HPDE6-E6E7 (cell line): ENCODE data around the gene COPS3.

Experiments
- DNase-seq: peaks from one replicate; pipeline ENCODE4 v3.0.0; 2011; ENCODE audit warnings: missing footprints; ENCODE audit errors: extremely low spot score

Gene COPS3

DNA sequence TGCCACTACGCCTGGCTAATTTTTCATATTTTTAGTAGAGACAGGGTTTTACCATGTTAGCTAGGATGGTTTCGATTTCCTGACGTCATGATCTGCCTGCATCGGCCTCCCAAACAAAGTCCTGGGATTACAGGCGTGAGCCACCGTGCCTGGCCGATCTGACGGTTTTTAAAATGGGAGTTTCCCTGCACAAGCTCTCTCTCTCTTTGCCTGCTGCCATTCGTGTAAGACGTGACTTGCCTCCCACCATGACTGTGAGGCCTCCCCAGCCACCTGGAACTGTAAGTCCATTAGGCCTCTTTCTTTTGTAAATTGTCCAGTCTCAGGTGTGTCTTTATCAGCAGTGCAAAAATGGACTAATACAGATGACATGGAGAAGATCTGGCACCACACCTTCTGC, 39.4 kb downstream of the COPS3 start:
- no peak for DNase-seq

GRCh38 chr17:17239832-17240231, 41.2 kb downstream of the COPS3 start:
- no peak for DNase-seq

- peak; percentile 76 for DNase-seq
Measured at GRCh38 chr17:17237026-17237799, 43.8 kb downstream of the COPS3 start, which contains the start of gene FLCN. FLCN (minus strand) TSS chr17:17237168; CDS start chr17:17228137, 9,031 bp downstream.

GRCh38 chr17:17236295-17237025, 44.6 kb downstream of the COPS3 start:
- DNase-seq = peak; percentile 21

DNA sequence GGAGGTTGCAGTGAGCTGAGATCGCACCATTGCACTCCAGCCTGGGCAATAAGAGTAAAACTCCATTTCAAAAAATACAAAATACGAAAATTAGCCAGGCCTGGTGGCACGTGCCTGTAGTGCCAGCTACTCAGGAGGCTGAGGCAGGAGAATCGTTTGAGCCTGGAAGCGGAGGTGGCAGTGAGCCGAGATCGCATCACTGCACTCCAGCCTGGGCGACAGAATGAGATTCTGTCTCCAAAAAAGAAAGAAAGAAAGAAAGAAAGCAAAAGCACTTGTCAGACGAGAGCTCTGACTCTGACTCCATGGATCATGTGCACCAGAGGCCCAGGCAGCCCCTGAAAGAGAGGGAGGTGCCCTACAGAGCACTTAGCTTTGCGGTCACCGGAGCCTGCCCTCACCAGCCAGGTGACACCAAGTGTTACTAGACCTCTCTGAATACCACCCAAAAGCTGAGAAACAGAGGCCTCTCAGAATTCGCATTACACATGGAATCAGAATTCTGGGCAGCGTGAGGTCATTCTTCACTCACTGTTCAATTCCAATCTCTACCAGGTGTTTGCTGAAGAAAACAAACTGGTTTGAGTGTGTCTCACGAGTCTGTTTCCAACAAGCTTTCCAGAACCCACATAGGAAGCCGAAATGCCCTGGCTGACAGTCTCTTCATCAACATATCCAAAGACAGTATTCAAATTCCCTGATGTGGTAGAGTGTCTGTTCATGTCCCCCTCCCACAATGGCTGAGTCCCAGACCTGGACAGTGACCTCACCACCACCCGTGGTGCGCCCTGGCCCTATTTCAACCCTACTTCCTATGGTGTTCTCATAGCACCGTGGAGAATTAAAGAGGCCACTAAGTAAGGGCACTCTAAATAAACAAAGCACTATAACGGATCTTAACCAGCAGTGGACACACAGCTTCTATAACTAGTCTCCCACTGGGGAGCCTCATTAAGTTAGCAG, 45.6 kb downstream of the COPS3 start:
- DNase-seq = no peak

DNA sequence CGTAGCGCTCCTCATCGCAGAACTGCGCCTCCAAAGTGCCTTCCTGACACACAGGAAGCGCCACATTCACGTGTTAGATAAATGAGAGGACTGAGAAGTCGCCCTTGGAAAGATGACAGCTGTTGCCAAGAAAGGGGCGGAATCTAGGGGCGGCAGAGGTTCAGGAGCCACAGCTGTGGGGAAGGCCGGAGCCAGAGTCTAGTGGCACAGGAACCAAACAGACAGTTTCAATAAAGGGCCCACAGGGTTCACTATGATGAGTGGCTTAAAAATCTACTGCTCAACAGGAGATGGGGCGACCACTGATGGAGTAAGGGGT, 48.8 kb downstream of the COPS3 start:
- DNase-seq = no peak

GRCh38 chr17:17231621-17232302, 49.3 kb downstream of the COPS3 start:
- DNase-seq = no peak

- DNase-seq = no peak
Measured at GRCh38 chr17:17229416-17230384, 51.3 kb downstream of the COPS3 start.

DNA sequence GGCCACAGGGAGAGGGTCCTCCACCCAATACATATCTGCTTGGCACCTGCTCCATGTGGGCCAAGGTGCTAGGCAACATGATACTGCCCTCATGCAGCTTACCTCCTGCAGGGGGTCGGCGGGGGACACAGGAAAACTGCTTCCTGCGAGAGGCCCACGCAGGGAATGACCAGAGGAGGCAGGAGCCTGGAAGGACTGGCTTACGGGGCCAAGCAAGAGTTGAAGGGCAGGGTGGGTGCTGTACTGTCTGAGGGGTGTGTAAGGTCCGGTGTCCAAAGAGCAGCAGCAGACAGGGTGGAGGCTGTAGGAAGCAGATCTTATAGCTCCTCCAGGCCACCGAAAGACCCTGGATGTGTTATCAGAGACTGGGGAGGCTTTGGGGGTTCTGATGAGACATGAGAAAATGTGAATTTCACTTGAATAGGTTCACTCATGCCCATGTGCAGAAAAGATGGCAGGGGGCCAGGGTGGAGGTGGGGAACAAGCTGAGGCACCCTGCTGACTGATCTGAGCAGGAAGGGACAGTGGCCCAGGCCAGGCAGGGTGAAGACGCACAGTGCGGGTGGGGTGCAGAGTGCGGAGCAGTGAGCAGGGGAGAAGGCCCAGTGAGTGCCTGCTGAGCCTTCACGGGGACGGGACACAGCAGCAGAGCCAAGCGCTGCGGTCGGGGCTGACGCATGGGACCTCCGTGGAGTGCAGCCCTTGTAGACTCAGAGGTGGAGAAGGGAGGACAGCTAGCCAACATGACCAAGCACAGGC, 52.3 kb downstream of the COPS3 start:
- DNase-seq = no peak

DNA sequence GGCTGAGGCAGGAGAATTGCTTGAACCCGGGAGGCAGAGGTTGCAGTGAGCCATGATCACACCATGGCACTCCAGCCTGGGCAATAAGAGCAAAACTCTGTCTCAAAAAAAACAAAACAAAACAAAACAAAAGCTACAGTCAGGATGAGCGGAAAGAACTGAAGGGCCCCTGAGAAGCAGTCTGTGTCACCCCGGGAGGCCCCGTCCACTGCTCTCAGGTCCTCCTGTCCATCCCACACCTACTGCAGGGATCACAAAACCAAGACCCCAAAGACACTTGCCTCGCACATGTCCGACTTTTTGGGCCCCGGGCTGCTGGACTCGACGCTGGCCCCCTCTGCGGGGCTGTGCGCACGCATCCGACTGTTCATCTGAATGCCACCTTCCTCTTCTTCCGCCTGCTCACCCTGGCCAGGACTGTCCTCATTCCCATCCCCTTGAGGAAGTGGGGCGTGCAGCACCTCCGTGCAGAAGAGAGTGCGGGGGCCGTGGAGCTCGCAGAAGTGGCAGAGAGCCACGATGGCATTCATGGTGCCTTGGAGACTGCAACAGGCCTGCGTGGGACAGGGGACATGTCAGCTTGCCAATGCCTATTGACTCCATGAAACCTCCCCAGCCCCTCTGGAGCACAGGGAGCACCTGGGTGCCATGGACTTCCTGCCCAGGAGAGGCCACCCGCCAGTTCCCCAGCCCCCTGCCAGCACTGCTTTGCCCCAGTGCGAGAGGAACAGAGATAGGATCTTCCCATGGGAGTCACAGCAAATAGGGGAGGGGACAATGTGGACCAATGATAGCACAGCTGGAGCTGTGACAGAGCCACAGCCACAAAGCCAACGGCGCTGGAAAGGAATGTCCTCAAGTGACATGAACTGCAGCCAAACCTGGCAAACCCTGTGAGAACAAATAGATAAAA, 53.2 kb downstream of the COPS3 start:
- DNase-seq = no peak

DNA sequence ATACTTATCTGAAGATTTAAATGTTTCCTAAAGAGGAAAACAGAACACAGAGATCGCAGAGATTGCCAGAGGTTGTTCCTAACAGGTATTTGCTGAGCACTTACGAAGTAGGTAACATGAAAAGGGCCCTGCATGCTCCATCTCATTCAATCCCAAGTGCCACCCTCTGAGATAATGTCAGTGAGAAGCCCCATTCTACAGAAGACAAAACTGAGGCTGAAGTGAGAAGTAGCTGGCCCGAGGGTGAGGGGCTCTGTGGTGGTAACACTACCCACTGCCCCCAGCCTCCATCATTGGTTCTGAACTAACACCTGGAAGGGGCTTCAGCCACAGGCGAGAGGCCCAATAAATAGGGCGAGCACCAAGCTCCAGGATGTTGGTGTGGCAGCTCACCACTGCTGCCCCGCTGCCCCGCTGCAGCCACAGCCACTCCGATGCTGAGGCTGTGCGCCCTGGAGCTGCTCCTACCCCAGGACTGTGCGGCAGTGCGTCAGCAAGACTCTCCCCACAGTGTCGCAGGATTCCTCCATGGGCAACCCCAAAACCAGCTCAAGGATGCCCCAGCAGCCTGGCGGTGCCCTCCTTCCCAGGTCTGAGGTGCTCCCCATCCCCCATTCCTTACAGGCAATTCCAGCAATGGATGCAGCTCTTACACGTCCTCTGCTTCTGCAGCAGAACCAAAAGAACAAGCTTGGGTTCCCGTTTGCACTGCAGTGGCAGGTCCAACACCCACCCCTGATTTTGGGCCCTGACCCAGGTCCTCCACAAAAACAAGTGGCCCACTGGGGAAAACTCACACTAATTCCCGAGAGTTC, 54.4 kb downstream of the COPS3 start:
- DNase-seq = no peak

- no peak for DNase-seq
Measured at GRCh38 chr17:17225901-17226300, 55.1 kb downstream of the COPS3 start.

DNA sequence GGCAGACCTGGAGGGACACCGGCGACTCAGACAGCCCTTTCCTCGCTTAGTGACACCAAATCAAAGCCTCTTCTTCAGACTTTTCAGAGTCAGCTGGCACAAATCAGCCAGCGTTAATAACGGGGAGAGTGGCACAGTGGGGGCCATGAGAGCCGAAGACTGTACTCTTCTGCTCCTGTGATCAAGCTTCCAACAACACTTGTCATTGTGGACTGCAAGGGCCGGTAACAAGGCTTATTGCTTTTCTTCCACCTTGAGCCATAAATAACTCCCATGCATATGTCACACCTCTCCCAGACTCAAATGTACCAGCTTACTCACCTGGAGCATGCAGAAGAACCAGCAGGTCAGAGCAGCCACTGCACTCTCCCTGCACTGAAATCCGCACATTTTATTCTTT, 56.9 kb downstream of the COPS3 start:
- no peak for DNase-seq

GRCh38 chr17:17223736-17224135, 57.3 kb downstream of the COPS3 start:
- DNase-seq = no peak

DNA sequence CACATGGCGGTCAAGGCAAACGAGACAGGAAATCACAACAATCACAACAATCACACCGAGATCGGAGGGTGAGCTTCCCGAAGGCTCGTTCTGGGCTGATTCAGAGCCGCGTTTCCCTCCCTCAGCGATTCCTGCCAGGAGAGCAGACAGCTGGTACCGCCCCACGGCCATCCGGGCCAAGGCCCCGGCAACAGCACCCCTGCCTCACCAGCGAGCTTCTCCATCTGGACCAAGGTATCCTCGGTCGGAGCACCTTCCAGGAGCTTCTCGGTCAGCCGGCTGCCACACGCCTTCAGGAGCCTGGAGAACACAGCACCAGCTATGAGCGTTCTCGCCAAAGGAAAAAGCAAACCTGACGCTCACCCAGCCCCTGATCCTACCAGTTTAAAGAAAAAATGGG, 59.7 kb downstream of the COPS3 start:
- no peak for DNase-seq

GRCh38 chr17:17220529-17220928, 60.5 kb downstream of the COPS3 start:
- DNase-seq = no peak

- DNase-seq = no peak
Measured at GRCh38 chr17:17217995-17218394, 63.1 kb downstream of the COPS3 start.

- DNase-seq = no peak
Measured at GRCh38 chr17:17216776-17217175, 64.3 kb downstream of the COPS3 start.
